Colon (tissue), 2 donors: ENCODE measurements around the gene SLC25A23.
A peak's percentile ranks its signal among the peaks of the same experiment; 100 is the strongest.

Experiments used
- FAIRE-seq: peaks from 2 replicates; lab custom pipeline; 2012; peaks lifted over from hg19 to GRCh38; lab: Jason Lieb, UNC
- donor health status: control.
- donor health status: control.

SLC25A23 gene

GRCh38 chr19:6424939-6425731 is 34.5 kb downstream of the SLC25A23 start:
- peak; percentile 99 for FAIRE-seq

DNA sequence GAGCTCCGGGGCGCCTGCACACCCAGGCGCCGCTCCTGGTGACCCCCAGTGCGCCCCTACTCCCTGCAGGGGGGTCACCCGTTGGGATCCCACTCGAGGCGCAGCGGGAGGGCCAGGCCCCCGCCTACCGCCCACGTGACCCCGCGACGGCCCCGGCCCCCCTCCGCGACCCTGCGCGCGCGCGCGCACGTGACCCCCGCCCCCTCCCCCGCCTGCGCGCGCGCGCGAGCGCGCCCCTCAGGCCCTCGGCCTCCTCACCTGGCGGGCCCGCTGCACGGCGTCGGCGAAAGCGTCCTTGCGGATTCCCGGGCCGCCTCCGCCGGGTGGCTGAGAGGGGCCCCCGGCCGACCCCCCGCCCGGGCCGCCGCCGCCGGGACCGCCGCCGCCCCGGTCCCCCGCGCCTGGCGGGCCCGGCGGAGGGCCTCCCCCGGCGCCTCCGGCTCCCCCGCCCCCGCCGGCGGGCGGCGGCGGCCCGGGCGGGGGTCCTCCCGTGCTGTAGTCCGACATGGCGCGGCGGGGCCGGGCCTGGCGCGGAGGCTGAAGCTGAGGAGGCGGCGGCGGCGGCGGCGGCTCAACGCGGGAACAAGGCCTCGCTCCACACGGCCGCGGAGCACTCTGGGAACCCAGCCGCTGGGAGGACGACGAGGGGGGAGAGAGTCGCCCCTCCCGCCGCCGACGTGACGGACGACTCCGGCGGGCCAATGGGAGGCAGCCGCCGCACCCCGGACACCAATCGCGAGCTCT is 35.2 kb downstream of the SLC25A23 start, which contains the start of gene KHSRP:
TSS of gene KHSRP (minus strand) at position 617 of the 744 bp plus-strand sequence. CDS start at position 507, 110 bp downstream.
- FAIRE-seq: no peak

GRCh38 chr19:6423499-6424194 is 35.9 kb downstream of the SLC25A23 start:
- FAIRE-seq: no peak

- FAIRE-seq: no peak
Measured at GRCh38 chr19:6421075-6422014, 38.2 kb downstream of the SLC25A23 start.

DNA sequence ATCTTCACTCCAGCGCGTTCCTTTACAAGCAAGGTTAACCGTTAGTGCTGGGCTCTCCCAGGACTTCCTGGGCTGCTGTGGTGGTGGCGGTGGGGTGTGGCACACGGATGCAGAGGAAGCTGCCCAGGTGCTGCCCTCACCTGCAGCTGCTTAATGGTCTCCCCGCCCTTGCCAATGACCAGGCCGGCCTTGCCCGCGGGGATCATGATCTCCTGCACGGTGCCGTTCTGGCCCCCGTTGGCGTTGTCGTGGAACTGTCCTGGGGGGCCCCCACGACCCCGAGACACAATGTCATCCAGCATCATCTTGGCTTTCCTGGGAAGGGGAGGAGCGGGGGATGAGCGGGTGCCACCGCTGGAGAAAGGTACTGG is 41.0 kb downstream of the SLC25A23 start:
- no peak for FAIRE-seq

- no peak for FAIRE-seq
Measured at GRCh38 chr19:6417713-6418561, 41.7 kb downstream of the SLC25A23 start.

- FAIRE-seq: no peak
Measured at GRCh38 chr19:6416658-6417405, 42.8 kb downstream of the SLC25A23 start.

GRCh38 chr19:6415591-6416190 is 43.9 kb downstream of the SLC25A23 start:
- FAIRE-seq: no peak

- FAIRE-seq: no peak
Measured at GRCh38 chr19:6414793-6415590, 44.6 kb downstream of the SLC25A23 start.

DNA sequence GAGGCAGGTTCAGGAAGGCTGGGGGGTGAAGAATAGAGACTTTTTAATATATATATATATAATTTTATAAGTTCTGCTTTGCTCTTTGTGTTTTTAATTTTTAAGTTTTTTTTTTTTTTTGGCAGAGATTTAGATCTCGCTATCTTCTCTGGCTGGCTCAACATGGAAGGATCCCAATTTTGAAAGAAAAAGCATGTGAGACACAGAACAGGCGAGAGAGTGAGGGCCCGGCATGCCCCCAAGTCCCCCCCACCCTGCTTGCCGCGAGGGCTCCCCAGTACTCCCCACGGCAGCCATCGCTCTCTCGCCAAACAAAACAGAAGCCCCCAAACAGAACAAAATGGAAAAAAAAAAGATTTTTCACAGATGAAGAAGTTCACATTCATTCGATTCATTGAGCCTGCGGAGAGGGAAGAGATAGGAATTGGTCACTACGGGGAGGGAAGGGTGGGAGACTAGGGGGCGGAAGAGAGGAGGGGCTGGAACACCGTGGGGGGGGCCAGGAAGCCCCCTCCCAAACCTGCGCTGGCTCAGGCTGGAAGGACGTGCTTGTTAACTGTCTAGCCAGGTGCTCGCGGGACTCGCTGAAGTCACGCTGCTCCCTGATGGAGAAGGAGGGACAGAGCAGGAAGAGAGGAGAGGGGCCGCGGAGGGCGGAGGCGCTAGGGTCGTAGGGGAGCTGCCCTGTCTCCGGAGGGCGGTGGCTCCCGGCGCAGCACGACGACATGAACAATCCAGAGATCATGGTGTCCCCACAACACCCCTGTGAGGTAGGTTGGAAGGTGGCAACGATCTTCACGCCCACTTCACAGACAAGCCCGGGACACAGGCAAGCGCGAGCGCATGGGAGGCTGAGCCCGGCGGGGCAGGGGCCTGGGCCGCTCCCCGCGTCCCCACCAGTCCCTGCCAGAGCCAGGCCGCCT is 45.6 kb downstream of the SLC25A23 start:
- FAIRE-seq: no peak

DNA sequence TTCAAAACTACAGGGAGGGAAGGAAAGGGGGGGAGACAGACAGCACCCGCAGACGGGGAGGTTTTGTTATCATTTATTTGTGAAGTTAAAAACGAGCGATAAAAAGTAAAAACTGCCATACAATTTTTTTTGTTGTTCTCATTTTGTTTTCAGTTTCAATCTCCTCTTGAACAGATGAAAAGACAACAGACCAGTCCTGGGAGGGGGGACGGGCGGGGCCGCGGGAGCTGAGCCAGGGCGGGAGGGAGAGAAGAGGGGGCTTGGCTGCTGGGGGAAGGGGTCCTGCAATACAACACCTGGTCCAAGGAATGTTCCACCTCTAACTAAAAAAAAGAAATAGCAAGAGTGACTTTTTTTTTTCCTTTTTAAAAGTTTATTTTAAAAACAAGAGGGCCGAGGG is 46.3 kb downstream of the SLC25A23 start:
- FAIRE-seq: no peak

DNA sequence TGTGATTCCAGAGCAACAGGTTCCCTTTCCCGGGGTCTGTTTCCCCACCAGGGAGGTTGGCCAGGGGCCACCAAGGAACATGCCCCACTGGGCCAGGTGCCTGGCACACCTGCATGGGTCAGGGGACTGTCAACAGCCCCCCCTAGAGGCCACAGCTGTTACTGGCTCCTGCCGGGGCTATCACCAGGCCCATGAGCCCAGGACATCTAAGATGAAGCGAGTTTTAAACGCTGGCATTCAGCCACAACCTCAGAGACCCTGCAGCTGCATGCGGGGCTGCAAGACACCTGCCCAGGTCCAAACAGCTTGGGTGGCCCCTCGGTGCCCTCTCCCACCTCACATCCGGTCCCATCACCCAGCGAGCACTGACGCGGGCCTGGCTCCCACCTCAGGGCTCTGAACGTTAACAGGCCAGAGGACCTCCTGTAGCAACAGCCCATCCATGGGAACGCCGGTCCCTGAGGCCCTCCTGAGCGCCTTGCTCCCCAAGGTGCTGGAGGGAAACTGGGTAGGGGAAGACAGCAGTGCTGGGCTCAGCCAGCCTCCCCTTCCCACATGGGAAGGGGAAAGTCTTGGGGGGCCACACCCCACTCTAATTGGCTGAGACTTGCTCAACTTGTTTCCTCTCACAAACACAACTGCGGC is 47.0 kb downstream of the SLC25A23 start:
- no peak for FAIRE-seq

DNA sequence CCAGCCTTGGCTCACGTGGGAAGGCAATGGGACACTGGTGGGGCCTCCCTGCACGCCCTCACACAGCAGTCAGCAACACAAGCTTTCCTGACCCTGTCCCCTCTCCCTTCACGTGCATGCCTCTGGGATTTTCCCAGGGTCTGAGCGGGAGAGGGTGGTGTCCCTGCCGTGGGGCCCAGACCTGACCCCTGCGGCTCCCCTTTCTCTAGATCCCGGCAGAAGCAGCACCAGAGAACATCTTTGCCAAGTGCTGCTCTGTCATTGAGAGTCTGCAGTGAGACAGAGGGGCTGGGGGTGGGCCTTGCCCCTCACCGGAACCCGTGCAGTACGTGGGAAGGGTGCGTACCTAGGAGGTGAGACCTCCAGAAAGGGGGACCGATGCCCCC is 47.5 kb downstream of the SLC25A23 start:
- FAIRE-seq: no peak

- FAIRE-seq: no peak
Measured at GRCh38 chr19:6409346-6409745, 50.2 kb downstream of the SLC25A23 start.

- no peak for FAIRE-seq
Measured at GRCh38 chr19:6406401-6406800, 53.2 kb downstream of the SLC25A23 start.

DNA sequence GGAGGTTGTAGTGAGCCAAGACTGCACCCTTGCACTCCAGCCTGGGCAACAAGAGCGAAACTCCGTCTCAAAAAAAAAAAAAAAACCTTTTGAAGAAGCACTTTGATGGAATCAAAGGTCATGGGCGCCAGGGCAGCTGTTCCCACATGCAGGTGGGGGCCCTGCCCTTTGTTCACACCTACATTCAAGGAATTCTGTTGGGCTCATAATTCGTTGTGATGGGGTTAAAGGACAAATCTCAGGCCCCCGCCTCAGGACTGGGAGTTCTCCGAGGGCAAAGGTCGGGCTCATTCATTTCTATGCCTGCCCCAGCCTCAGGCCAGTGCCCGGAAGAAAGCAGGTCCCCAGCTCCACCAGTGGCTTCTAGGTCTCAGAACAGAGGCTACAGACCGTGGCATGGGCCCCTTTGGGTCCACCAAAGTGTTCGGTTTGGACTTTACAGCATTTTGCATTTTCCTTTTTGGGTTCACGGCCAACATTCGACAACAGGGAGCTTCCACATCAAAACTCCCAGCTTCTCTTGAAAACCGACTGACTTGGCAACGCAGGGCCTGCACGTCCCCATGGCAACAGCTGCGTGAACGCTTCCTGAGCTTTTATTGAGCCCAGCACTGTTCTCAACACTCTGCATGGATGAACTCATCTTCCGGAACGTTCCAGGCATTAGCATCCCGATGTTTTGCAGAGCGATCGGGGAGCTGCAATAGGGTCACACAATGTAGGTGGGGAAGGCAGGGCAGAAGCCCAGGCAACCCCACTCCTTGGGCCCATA is 56.6 kb downstream of the SLC25A23 start:
- no peak for FAIRE-seq
